ENCODE data around the gene CALML4. TPM values are rescaled to one million over a fixed set of nuclear protein-coding genes. Genes with fewer than 3 reads are reported as not detected.

CALML4 gene
- total RNA-seq, 2 donors from 2014 or later = 4.5 to 18.8 TPM

GRCh38 chr15:68232449-68232848 is 27.3 kb upstream of the CALML4 start:
- no peak overlapping the region for H3K4me3 ChIP-seq
- no peak for TF ChIP-seq POLR2A (IDR thresholded peaks at IDR 0.05)
- TF ChIP-seq POLR2AphosphoS5 (IDR thresholded peaks at IDR 0.05) = no peak
- no peak for TF ChIP-seq CTCF (IDR thresholded peaks at IDR 0.05)
- DNase-seq (ENCODE audit: low spot score) = peak; percentile 1
- intact Hi-C loops (cut with DNase I) = no loop called here
- no peak overlapping the region for H3K27ac ChIP-seq
- no peaks in the 10 kb centered on the region for H3K27me3 ChIP-seq (replicated peaks; ENCODE audit: insufficient read depth)
- WGBS = 86% methylated on average over 6 of the region's 6 CpGs
- no peaks in the 10 kb centered on the region for H3K4me1 ChIP-seq (replicated peaks)
- no peaks in the 10 kb centered on the region for H3K36me3 ChIP-seq
- H3K9me3 ChIP-seq = no peaks in the 10 kb centered on the region

GRCh38 chr15:68231102-68231818 is 26.1 kb upstream of the CALML4 start:
- H3K27ac ChIP-seq = no peak overlapping the region
- H3K9me3 ChIP-seq = no peaks in the 10 kb centered on the region
- WGBS = 70% methylated on average over 9 of the region's 9 CpGs
- peak; percentile 2 for DNase-seq (ENCODE audit: low spot score)
- intact Hi-C loops (cut with DNase I) = no loop called here
- no peak overlapping the region for H3K4me3 ChIP-seq
- no peaks in the 10 kb centered on the region for H3K27me3 ChIP-seq (replicated peaks; ENCODE audit: insufficient read depth)
- TF ChIP-seq POLR2AphosphoS5 (IDR thresholded peaks at IDR 0.05) (no peak), CTCF (IDR thresholded peaks at IDR 0.05) (no peak), POLR2A (IDR thresholded peaks at IDR 0.05) (no peak)
- H3K4me1 ChIP-seq (replicated peaks) = no peaks in the 10 kb centered on the region
- H3K36me3 ChIP-seq = no peaks in the 10 kb centered on the region

- H3K9me3 ChIP-seq = no peaks in the 10 kb centered on the region
- intact Hi-C loops (cut with DNase I) = no loop called here
- peak overlapping the region; percentile 88 to 94 for H3K4me3 ChIP-seq
- H3K27me3 ChIP-seq (replicated peaks; ENCODE audit: insufficient read depth) = no peaks in the 10 kb centered on the region
- no peaks in the 10 kb centered on the region for H3K36me3 ChIP-seq
- 57% methylated on average over 20 of the region's 20 CpGs for WGBS
- H3K27ac ChIP-seq = peak overlapping the region; percentile 81 to 83
- DNase-seq (ENCODE audit: low spot score) = peak; percentile 14
- no peaks in the 10 kb centered on the region for H3K4me1 ChIP-seq (replicated peaks)
- TF ChIP-seq POLR2AphosphoS5 (IDR thresholded peaks at IDR 0.05) (no peak), CTCF (IDR thresholded peaks at IDR 0.05) (no peak), POLR2A (IDR thresholded peaks at IDR 0.05) (no peak)
Measured at GRCh38 chr15:68230157-68231100, 25.3 kb upstream of the CALML4 start.

- H3K27ac ChIP-seq = peak within 1 kb of the TSS; percentile 81 to 83
- no peaks in the 10 kb centered on the region for H3K9me3 ChIP-seq
- intact Hi-C loops (cut with DNase I) = no loop called here
- no peaks in the 10 kb centered on the region for H3K36me3 ChIP-seq
- peak; percentile 72 for DNase-seq (ENCODE audit: low spot score)
- under 1% methylated on average over 55 of the region's 82 CpGs for WGBS
- no peaks in the 10 kb centered on the region for H3K27me3 ChIP-seq (replicated peaks; ENCODE audit: insufficient read depth)
- peak within 1 kb of the TSS; percentile 88 to 94 for H3K4me3 ChIP-seq
- H3K4me1 ChIP-seq (replicated peaks) = no peaks in the 10 kb centered on the region
- TF ChIP-seq POLR2A (IDR thresholded peaks at IDR 0.05) (peak; percentile 36), POLR2AphosphoS5 (IDR thresholded peaks at IDR 0.05) (peak; percentile 19), CTCF (IDR thresholded peaks at IDR 0.05) (peak in 2 of 4 experiments; percentile 6 to 16)
Measured at GRCh38 chr15:68229386-68230156, 24.4 kb upstream of the CALML4 start, which contains the start of gene CLN6. Gene CLN6 (minus strand): TSS chr15:68229728. CDS start chr15:68229584, 144 bp downstream.

Measured in prostate gland (tissue), 2 donors.